Mesenchymal stem cell (in vitro differentiated cells and primary cell): ENCODE data around the gene ZNF541.
A peak's percentile ranks its signal among the peaks of the same experiment; 100 is the strongest.

ENCODE experiments used
- DNase-seq: peaks from one replicate; pipeline ENCODE4 v3.0.0-alpha.2; 2013
- H2AFZ ChIP-seq: one replicate; pipeline ENCODE4 v1.6.1; 2013; ENCODE audit warnings: low read depth, mild to moderate bottlenecking, control low read depth, inconsistent platforms, low read length, moderate library complexity
- H2AK5ac ChIP-seq: 2 replicates; pipeline ENCODE4 v1.6.1; 2013; ENCODE audit warnings: low read length, moderate library complexity, mild to moderate bottlenecking, inconsistent platforms; ENCODE audit not compliant: severe bottlenecking
- H2BK120ac ChIP-seq: one replicate; pipeline ENCODE4 v1.6.1; 2013; ENCODE audit warnings: low read depth, mild to moderate bottlenecking, inconsistent platforms, low read length, moderate library complexity
- H2BK12ac ChIP-seq, 2 experiments: one replicate each; pipeline ENCODE4 v1.6.1; 2013; ENCODE audit warnings: inconsistent platforms in 2 of 2, low read length in 2 of 2, mild to moderate bottlenecking in 2 of 2, moderate library complexity in 2 of 2, control low read depth in 1 of 2
- H2BK15ac ChIP-seq: one replicate; pipeline ENCODE4 v1.6.1; 2013; ENCODE audit warnings: mild to moderate bottlenecking, low read depth, inconsistent platforms; ENCODE audit not compliant: poor library complexity, severe bottlenecking
- H2BK5ac ChIP-seq: 2 replicates; pipeline ENCODE4 v1.6.1; 2013; ENCODE audit warnings: low read depth, mild to moderate bottlenecking, low read length, control low read depth, inconsistent platforms; ENCODE audit not compliant: poor library complexity, severe bottlenecking
- H3K14ac ChIP-seq, 2 experiments: one replicate each; pipeline ENCODE4 v1.6.1; 2013; ENCODE audit warnings: inconsistent platforms in 2 of 2, low read length in 2 of 2, control low read depth in 1 of 2, mild to moderate bottlenecking in 1 of 2, moderate library complexity in 1 of 2
- H3K18ac ChIP-seq, 2 experiments: one replicate each; pipeline ENCODE4 v1.6.1; 2013; ENCODE audit warnings: inconsistent platforms in 2 of 2, low read length in 2 of 2, control low read depth in 1 of 2, low read depth in 1 of 2, mild to moderate bottlenecking in 1 of 2
- H3K23ac ChIP-seq, 2 experiments: one replicate each; pipeline ENCODE4 v1.6.1; 2013; ENCODE audit warnings: inconsistent platforms in 2 of 2, low read length in 2 of 2, mild to moderate bottlenecking in 2 of 2, moderate library complexity in 2 of 2, control low read depth in 1 of 2
- H3K27ac ChIP-seq: 2 replicates; pipeline ENCODE4 v1.5.1; 2013; ENCODE audit warnings: mild to moderate bottlenecking, moderate library complexity, low read length, control low read depth, inconsistent platforms; ENCODE audit not compliant: poor library complexity, severe bottlenecking
- H3K27me3 ChIP-seq, 2 experiments: 2 replicates each; pipeline versions ENCODE4 v1.6.1 to v1.7.0; 2013; ENCODE audit warnings: low read length in 2 of 2, mild to moderate bottlenecking in 2 of 2, moderate library complexity in 2 of 2, control low read depth in 1 of 2, inconsistent platforms in 1 of 2; ENCODE audit not compliant: control insufficient read depth in 1 of 2, insufficient read depth in 1 of 2
- H3K36me3 ChIP-seq, 2 experiments: 2 replicates each; pipeline versions ENCODE4 v1.6.1 to v1.7.0; 2013; ENCODE audit warnings: low read length in 2 of 2, control low read depth in 1 of 2, inconsistent platforms in 1 of 2, low read depth in 1 of 2, mild to moderate bottlenecking in 1 of 2; ENCODE audit not compliant: insufficient read depth in 2 of 2, control insufficient read depth in 1 of 2
- H3K4ac ChIP-seq, 2 experiments: one replicate each; pipeline ENCODE4 v1.6.1; 2013; ENCODE audit warnings: inconsistent platforms in 2 of 2, low read length in 2 of 2, mild to moderate bottlenecking in 2 of 2, moderate library complexity in 2 of 2, control low read depth in 1 of 2, low read depth in 1 of 2
- H3K4me1 ChIP-seq: 2 replicates; pipeline ENCODE4 v1.6.1; 2013; ENCODE audit warnings: low read depth, low read length, control low read depth; ENCODE audit not compliant: control insufficient read depth, insufficient read depth
- H3K4me2 ChIP-seq: 2 replicates; pipeline ENCODE4 v1.6.1; 2013; ENCODE audit warnings: low read length, mild to moderate bottlenecking, inconsistent platforms; ENCODE audit not compliant: poor library complexity, severe bottlenecking
- H3K4me3 ChIP-seq, 2 experiments: 2 replicates each; pipeline versions ENCODE4 v1.5.1 to v1.7.0; 2013; ENCODE audit warnings: low read length in 2 of 2, mild to moderate bottlenecking in 2 of 2, control low read depth in 1 of 2, low read depth in 1 of 2; ENCODE audit not compliant: insufficient read depth in 1 of 2
- H3K79me1 ChIP-seq: replicated peaks from 2 replicates; pipeline ENCODE4 v1.6.1; 2013; ENCODE audit warnings: mild to moderate bottlenecking, control low read depth, low read length, inconsistent platforms; ENCODE audit not compliant: poor library complexity, severe bottlenecking
- H3K9ac ChIP-seq: 2 replicates; pipeline ENCODE4 v1.7.0; 2013; ENCODE audit warnings: mild to moderate bottlenecking, low read length, moderate library complexity
- H3K9me3 ChIP-seq: 2 replicates; pipeline ENCODE4 v1.7.0; 2013; ENCODE audit warnings: mild to moderate bottlenecking, low read length; ENCODE audit not compliant: control insufficient read depth
- H4K8ac ChIP-seq: one replicate; pipeline ENCODE4 v1.6.1; 2013; ENCODE audit warnings: inconsistent platforms, mild to moderate bottlenecking, low read length, moderate library complexity
- H4K91ac ChIP-seq: one replicate; pipeline ENCODE4 v1.6.1; 2013; ENCODE audit warnings: mild to moderate bottlenecking, low read length, inconsistent platforms
- WGBS: methylation state at CpG from one replicate; pipeline ENCODE4 v1.1.7; 2013; ENCODE audit warnings: mixed read lengths; 5-methylcytosine and 5-hydroxymethylcytosine counted together

ZNF541 gene

GRCh38 chr19:47531640-47532387 lies 41.1 kb downstream of the ZNF541 start:
- Histone ChIP-seq H2BK15ac (no peak overlapping the region), H3K9me3 (no peaks in the 10 kb centered on the region), H3K79me1 (no peaks in the 10 kb centered on the region), H2BK5ac (no peak overlapping the region), H4K8ac (peak overlapping the region; percentile 19), H3K4me1 (no peaks in the 10 kb centered on the region), H3K36me3 (no peaks in the 10 kb centered on the region), H3K4me3 (no peak overlapping the region), H3K9ac (no peak overlapping the region), H2BK120ac (no peak overlapping the region), H3K14ac (no peak overlapping the region), H3K27me3 (peaks cover 19 to 32% of the 10 kb centered on the region in 2 experiments), H4K91ac (no peak overlapping the region), H3K4ac (no peak overlapping the region), H3K4me2 (no peak overlapping the region), H2AFZ (no peak overlapping the region), H3K23ac (no peak overlapping the region), H3K27ac (no peak overlapping the region), H3K18ac (no peak overlapping the region), H2AK5ac (no peak overlapping the region), H2BK12ac (no peak overlapping the region)
- DNase-seq: no peak
- WGBS: 68% methylated on average over 14 of the region's 14 CpGs

GRCh38 chr19:47529018-47529742 lies 43.8 kb downstream of the ZNF541 start:
- Histone ChIP-seq H2BK12ac (no peak overlapping the region), H2AFZ (no peak overlapping the region), H3K9me3 (no peaks in the 10 kb centered on the region), H2BK5ac (no peak overlapping the region), H3K36me3 (no peaks in the 10 kb centered on the region), H3K4ac (no peak overlapping the region), H3K23ac (no peak overlapping the region), H4K91ac (no peak overlapping the region), H3K27ac (no peak overlapping the region), H3K14ac (no peak overlapping the region), H2BK120ac (no peak overlapping the region), H3K18ac (no peak overlapping the region), H3K4me1 (no peaks in the 10 kb centered on the region), H2BK15ac (no peak overlapping the region), H3K4me2 (no peak overlapping the region), H3K9ac (no peak overlapping the region), H3K79me1 (no peaks in the 10 kb centered on the region), H3K4me3 (no peak overlapping the region), H3K27me3 (peaks cover 20 to 32% of the 10 kb centered on the region in 2 experiments), H2AK5ac (no peak overlapping the region), H4K8ac (no peak overlapping the region)
- WGBS: 91% methylated on average over 16 of the region's 16 CpGs
- DNase-seq: no peak

- Histone ChIP-seq H3K4me3 (no peak overlapping the region), H3K27me3 (peaks cover 23 to 38% of the 10 kb centered on the region in 2 experiments), H2BK5ac (no peak overlapping the region), H3K9me3 (no peaks in the 10 kb centered on the region), H3K4ac (no peak overlapping the region), H2BK120ac (no peak overlapping the region), H2BK12ac (no peak overlapping the region), H3K18ac (no peak overlapping the region), H2BK15ac (no peak overlapping the region), H4K8ac (no peak overlapping the region), H2AFZ (no peak overlapping the region), H3K14ac (no peak overlapping the region), H3K4me2 (no peak overlapping the region), H3K36me3 (no peaks in the 10 kb centered on the region), H4K91ac (no peak overlapping the region), H2AK5ac (no peak overlapping the region), H3K27ac (no peak overlapping the region), H3K4me1 (peaks cover 8% of the 10 kb centered on the region), H3K79me1 (no peaks in the 10 kb centered on the region), H3K23ac (no peak overlapping the region), H3K9ac (no peak overlapping the region)
- 77% methylated on average over 3 of the region's 3 CpGs for WGBS
- DNase-seq: no peak
These were observed 46.1 kb downstream of the ZNF541 start for GRCh38 chr19:47526798-47527197.

GRCh38 chr19:47523473-47523872 lies 49.5 kb downstream of the ZNF541 start:
- Histone ChIP-seq H4K91ac (peak overlapping the region; percentile 61), H2AFZ (peak overlapping the region; percentile 8), H3K4me3 (no peak overlapping the region), H2AK5ac (no peak overlapping the region), H2BK120ac (no peak overlapping the region), H3K9ac (no peak overlapping the region), H2BK5ac (no peak overlapping the region), H3K14ac (no peak overlapping the region), H3K9me3 (no peaks in the 10 kb centered on the region), H2BK12ac (peak overlapping the region in 1 of 2 experiments; percentile 38), H3K27me3 (peaks cover 28 to 34% of the 10 kb centered on the region in 2 experiments), H3K4me2 (no peak overlapping the region), H3K4ac (peak overlapping the region in 1 of 2 experiments; percentile 64), H2BK15ac (no peak overlapping the region), H3K23ac (no peak overlapping the region), H3K36me3 (no peaks in the 10 kb centered on the region), H3K4me1 (peaks cover 8% of the 10 kb centered on the region), H3K79me1 (no peaks in the 10 kb centered on the region), H3K18ac (peak overlapping the region in 1 of 2 experiments; percentile 81), H3K27ac (no peak overlapping the region), H4K8ac (peak overlapping the region; percentile 75)
- peak; percentile 25 for DNase-seq
- WGBS: 8% methylated on average over 6 of the region's 7 CpGs
